ENCODE results near the gene SPACA9. TPM values are rescaled to one million over a fixed set of nuclear protein-coding genes. Genes with fewer than 3 reads are reported as not detected.

Gene SPACA9
- total and polyA plus RNA-seq, 10 of the 15 experiments (the other 5 are each of a cell fraction or from before 2014, with no cell fraction given): 0.68 to 2.9 (median 1.0) TPM

DNA sequence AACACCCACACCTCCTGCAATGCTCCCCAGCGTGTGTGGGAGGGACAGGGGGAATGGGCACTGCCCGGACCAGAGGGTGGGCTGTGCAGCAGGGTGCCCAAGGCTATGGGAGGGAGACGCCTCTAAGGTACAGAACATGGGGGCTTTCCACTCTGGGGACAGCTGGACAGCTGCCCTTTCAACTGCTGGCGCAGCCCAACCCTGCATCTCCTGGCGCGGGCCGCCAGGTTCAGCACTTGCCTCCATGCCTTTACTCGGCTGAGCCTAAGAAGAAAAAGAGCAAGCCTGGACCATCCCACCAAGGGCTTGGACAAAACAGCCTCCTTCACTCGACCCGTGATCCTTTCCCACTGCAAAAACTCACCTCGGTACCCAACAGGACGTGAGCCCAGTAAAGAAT, 15.6 kb upstream of the SPACA9 start:
- H3K9me3 ChIP-seq (replicated peaks; ENCODE audit: control insufficient read depth, insufficient read depth, low read length): no peaks in the 10 kb centered on the region
- no TSS peak for BruUV-seq (replicated peaks)
- no peaks in the 10 kb centered on the region for H3K36me3 ChIP-seq (ENCODE audit: control insufficient read depth in 2 of 2, insufficient read depth in 2 of 2, low read length in 1 of 2)
- RAD21 ChIA-PET (ENCODE audit: unreplicated experiment): no interaction called here
- no peaks in the 10 kb centered on the region for H3K27me3 ChIP-seq (replicated peaks in 1 of 2; ENCODE audit: control insufficient read depth in 2 of 2, insufficient read depth in 2 of 2, low read length in 1 of 2)
- H4K20me1 ChIP-seq (ENCODE audit: control insufficient read depth, insufficient read depth): no peaks in the 10 kb centered on the region
- in situ Hi-C loops (cut with MboI) (no loop called here), intact Hi-C loops (cut with micrococcal nuclease; ENCODE audit: unreplicated experiment) (no loop called here)
- TF ChIP-seq MYB (IDR thresholded peaks at IDR 0.05; ENCODE audit: borderline replicate concordance, low read depth, low read length) (no peak), NR2C2 (IDR thresholded peaks at IDR 0.05; ENCODE audit: borderline replicate concordance, control insufficient read depth, insufficient read length, low read depth) (no peak), RELA (IDR thresholded peaks at IDR 0.05; ENCODE audit: borderline replicate concordance, partially characterized antibody) (no peak), KAT2A (conservative IDR thresholded peaks at IDR 0.05; ENCODE audit: control insufficient read depth, low read depth, low read length) (no peak), MXI1 (IDR thresholded peaks at IDR 0.05; ENCODE audit: low read depth, low read length) (no peak), TARDBP (IDR thresholded peaks at IDR 0.05; ENCODE audit: borderline replicate concordance) (no peak), CEBPB (IDR thresholded peaks at IDR 0.05; ENCODE audit: borderline replicate concordance in 1 of 2, low read depth in 2 of 2, low read length in 2 of 2) (no peak)
- POLR2A ChIA-PET: no interaction called here
- no peak overlapping the region for H3K27ac ChIP-seq (ENCODE audit: control insufficient read depth, insufficient read depth)
- SMC1A ChIA-PET (ENCODE audit: uncharacterized antibody, unreplicated experiment): no interaction called here
- no peak overlapping the region for H3K4me2 ChIP-seq (ENCODE audit: control insufficient read depth, insufficient read depth)
- no peak for FAIRE-seq
- CTCF ChIA-PET: no interaction called here
- no peak for ATAC-seq
- H2AFZ ChIP-seq (ENCODE audit: control insufficient read depth, low read depth, low read length): no peak overlapping the region
- WGBS (ENCODE audit: insufficient coverage, insufficient replicate concordance, low lambda C conversion rate, missing lambda C conversion rate): 65% methylated on average over 12 of the region's 12 CpGs
- no peaks in the 10 kb centered on the region for H3K79me2 ChIP-seq (ENCODE audit: control insufficient read depth, insufficient read depth, low read length)
- H3K9ac ChIP-seq (ENCODE audit: control insufficient read depth, insufficient read depth, low read length): no peak overlapping the region
- no peak for DNase-seq (ENCODE audit: low read depth, low spot score)
- H3K4me1 ChIP-seq (ENCODE audit: control insufficient read depth, insufficient read depth, low read length): no peaks in the 10 kb centered on the region
- H3K4me3 ChIP-seq: no peak overlapping the region

DNA sequence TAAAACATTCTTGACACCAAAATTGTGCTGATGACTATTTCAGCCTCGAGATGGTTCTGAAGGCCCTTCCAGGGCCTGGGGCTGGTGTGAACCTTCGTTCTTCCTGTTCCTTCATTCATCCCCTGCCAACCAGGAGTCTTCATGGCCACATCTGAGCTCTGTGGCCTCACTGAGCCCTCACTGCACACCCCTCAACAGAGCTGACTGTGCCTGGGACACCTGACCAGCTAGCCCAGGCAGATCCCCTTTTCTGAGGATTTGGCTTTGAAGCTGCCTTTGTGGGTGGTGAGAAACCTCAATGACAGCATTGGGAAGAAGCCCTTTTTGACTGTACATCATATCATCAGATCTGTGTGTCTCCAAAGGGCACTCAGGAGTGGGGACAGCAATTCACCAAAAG, 14.4 kb upstream of the SPACA9 start:
- ChIA-PET RAD21 (ENCODE audit: unreplicated experiment) (no interaction called here), SMC1A (ENCODE audit: uncharacterized antibody, unreplicated experiment) (no interaction called here), CTCF (no interaction called here), POLR2A (interaction anchor here (0.6 kb wide), 1 partner anchor 12 kb away, joined by 3 read pairs; no protein-coding TSS in a partner anchor)
- in situ Hi-C loops (cut with MboI): no loop called here
- DNase-seq (ENCODE audit: low read depth, low spot score): no peak
- 0% methylated on average over 2 of the region's 2 CpGs for WGBS (ENCODE audit: insufficient coverage, insufficient replicate concordance, low lambda C conversion rate, missing lambda C conversion rate)
- Histone ChIP-seq H3K4me1 (ENCODE audit: control insufficient read depth, insufficient read depth, low read length) (no peaks in the 10 kb centered on the region), H3K27me3 (replicated peaks in 1 of 2; ENCODE audit: control insufficient read depth in 2 of 2, insufficient read depth in 2 of 2, low read length in 1 of 2) (no peaks in the 10 kb centered on the region), H3K27ac (ENCODE audit: control insufficient read depth, insufficient read depth) (no peak overlapping the region), H3K4me2 (ENCODE audit: control insufficient read depth, insufficient read depth) (no peak overlapping the region), H2AFZ (ENCODE audit: control insufficient read depth, low read depth, low read length) (no peak overlapping the region), H3K4me3 (no peak overlapping the region), H3K36me3 (ENCODE audit: control insufficient read depth in 2 of 2, insufficient read depth in 2 of 2, low read length in 1 of 2) (no peaks in the 10 kb centered on the region), H3K9ac (ENCODE audit: control insufficient read depth, insufficient read depth, low read length) (no peak overlapping the region), H4K20me1 (ENCODE audit: control insufficient read depth, insufficient read depth) (no peaks in the 10 kb centered on the region), H3K9me3 (replicated peaks; ENCODE audit: control insufficient read depth, insufficient read depth, low read length) (no peaks in the 10 kb centered on the region), H3K79me2 (ENCODE audit: control insufficient read depth, insufficient read depth, low read length) (no peaks in the 10 kb centered on the region)
- no peak for ATAC-seq
- FAIRE-seq: no peak
- BruUV-seq (replicated peaks): no TSS peak
- intact Hi-C loops (cut with micrococcal nuclease; ENCODE audit: unreplicated experiment): no loop called here
- TF ChIP-seq KDM1A (IDR thresholded peaks at IDR 0.05; ENCODE audit: borderline replicate concordance) (no peak), MEF2A (IDR thresholded peaks at IDR 0.05; ENCODE audit: insufficient read depth, low read depth, low read length) (no peak), SMAD1 (IDR thresholded peaks at IDR 0.05; ENCODE audit: low read depth, partially characterized antibody) (no peak), ZZZ3 (IDR thresholded peaks at IDR 0.05; ENCODE audit: control insufficient read depth, insufficient read length, low read depth) (no peak), CHD2 (IDR thresholded peaks at IDR 0.05; ENCODE audit: borderline replicate concordance, low read depth, low read length) (no peak), RB1 (IDR thresholded peaks at IDR 0.05; ENCODE audit: borderline replicate concordance) (no peak), YBX1 (IDR thresholded peaks at IDR 0.05) (no peak), GATAD2B (conservative IDR thresholded peaks at IDR 0.05; ENCODE audit: low read depth) (no peak), ZNF207 (IDR thresholded peaks at IDR 0.05; ENCODE audit: borderline replicate concordance) (no peak), ZNF217 (IDR thresholded peaks at IDR 0.05) (no peak)
- TF ChIP-seq, protein P1, sequence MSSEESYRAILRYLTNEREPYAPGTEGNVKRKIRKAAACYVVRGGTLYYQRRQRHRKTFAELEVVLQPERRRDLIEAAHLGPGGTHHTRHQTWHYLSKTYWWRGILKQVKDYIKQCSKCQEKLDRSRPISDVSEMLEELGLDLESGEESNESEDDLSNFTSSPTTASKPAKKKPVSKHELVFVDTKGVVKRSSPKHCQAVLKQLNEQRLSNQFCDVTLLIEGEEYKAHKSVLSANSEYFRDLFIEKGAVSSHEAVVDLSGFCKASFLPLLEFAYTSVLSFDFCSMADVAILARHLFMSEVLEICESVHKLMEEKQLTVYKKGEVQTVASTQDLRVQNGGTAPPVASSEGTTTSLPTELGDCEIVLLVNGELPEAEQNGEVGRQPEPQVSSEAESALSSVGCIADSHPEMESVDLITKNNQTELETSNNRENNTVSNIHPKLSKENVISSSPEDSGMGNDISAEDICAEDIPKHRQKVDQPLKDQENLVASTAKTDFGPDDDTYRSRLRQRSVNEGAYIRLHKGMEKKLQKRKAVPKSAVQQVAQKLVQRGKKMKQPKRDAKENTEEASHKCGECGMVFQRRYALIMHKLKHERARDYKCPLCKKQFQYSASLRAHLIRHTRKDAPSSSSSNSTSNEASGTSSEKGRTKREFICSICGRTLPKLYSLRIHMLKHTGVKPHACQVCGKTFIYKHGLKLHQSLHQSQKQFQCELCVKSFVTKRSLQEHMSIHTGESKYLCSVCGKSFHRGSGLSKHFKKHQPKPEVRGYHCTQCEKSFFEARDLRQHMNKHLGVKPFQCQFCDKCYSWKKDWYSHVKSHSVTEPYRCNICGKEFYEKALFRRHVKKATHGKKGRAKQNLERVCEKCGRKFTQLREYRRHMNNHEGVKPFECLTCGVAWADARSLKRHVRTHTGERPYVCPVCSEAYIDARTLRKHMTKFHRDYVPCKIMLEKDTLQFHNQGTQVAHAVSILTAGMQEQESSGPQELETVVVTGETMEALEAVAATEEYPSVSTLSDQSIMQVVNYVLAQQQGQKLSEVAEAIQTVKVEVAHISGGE (CRISPR knock-in tag; IDR thresholded peaks at IDR 0.05): no peak

All from GM12878 (cell line).